HFF-Myc (cell line): Measurements from ENCODE around the gene MTRFR.
"Not testable (repeated sequence)": the region's sequence is repeated elsewhere in the genome, so short reads cannot be mapped to it uniquely, and the experiment has no call there.

Experiments
- DNase-seq: peaks from one replicate; pipeline ENCODE4 v3.0.0-alpha.2; 2011; ENCODE audit warnings: low read depth; ENCODE audit errors: extremely low read depth
- H3K4me3 ChIP-seq: replicated peaks from 2 replicates; pipeline ENCODE4 v1.5.1; 2011; ENCODE audit warnings: low read depth, mild to moderate bottlenecking, control low read depth, low read length
- CTCF ChIP-seq: IDR thresholded peaks from 2 replicates; pipeline ENCODE4 v1.5.1; 2012; ENCODE audit warnings: mild to moderate bottlenecking, low read depth, low read length, control low read depth; ENCODE audit errors: missing control alignments

MTRFR gene

DNA sequence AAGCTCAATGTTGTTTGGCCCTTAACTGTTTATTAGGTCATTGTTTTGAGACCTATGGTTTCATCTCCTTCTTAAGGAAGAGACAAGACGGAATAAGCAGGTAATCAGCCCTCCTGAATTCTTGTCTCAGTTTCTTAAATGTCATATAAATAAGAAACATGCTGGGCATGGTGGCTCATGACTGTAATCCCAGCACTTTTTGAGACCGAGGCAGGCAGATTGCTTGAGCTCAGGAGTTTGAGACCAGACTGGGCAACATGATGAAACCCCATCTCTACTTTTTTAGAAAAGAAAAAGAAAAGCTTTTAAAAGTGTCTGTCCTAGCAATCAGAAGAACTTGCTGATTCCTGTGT, 5.1 kb downstream of the MTRFR start:
- no peak for DNase-seq
- no peak for TF ChIP-seq CTCF
- no peak overlapping the region for H3K4me3 ChIP-seq

GRCh38 chr12:123238961-123239360, 5.7 kb downstream of the MTRFR start:
- no peak overlapping the region for H3K4me3 ChIP-seq
- no peak for DNase-seq
- TF ChIP-seq CTCF = no peak

GRCh38 chr12:123242116-123242904, 9.1 kb downstream of the MTRFR start:
- DNase-seq = no peak
- H3K4me3 ChIP-seq = no peak overlapping the region
- TF ChIP-seq CTCF = no peak

GRCh38 chr12:123243671-123244262, 10.5 kb downstream of the MTRFR start:
- no peak for DNase-seq
- no peak overlapping the region for H3K4me3 ChIP-seq
- no peak for TF ChIP-seq CTCF

- H3K4me3 ChIP-seq = no peak overlapping the region
- TF ChIP-seq CTCF = no peak
- no peak for DNase-seq
Measured at GRCh38 chr12:123245678-123246077, 12.4 kb downstream of the MTRFR start.

GRCh38 chr12:123248129-123248528, 14.9 kb downstream of the MTRFR start:
- not testable (repeated sequence) for DNase-seq

GRCh38 chr12:123248996-123249741, 15.9 kb downstream of the MTRFR start:
- DNase-seq, H3K4me3 ChIP-seq: not testable (repeated sequence)

More at GRCh38 chr12:123248129-123248528, 14.9 kb downstream of the MTRFR start:
- H3K4me3 ChIP-seq = not testable (repeated sequence)
